GM18505 (cell line): Measurements from ENCODE around the gene CFDP1.

ENCODE experiments used
- ATAC-seq: cut with Tn5 transposase; IDR thresholded peaks from one replicate; pipeline ENCODE4 v1.9.1; 2021; ENCODE audit not compliant: unreplicated experiment
- POLR2A ChIP-seq: IDR thresholded peaks from 4 replicates; pipeline ENCODE4 v1.6.1; 2011; ENCODE audit warnings: borderline replicate concordance; ENCODE audit not compliant: insufficient read depth, insufficient read length; ENCODE audit errors: extremely low read depth

Gene CFDP1

DNA sequence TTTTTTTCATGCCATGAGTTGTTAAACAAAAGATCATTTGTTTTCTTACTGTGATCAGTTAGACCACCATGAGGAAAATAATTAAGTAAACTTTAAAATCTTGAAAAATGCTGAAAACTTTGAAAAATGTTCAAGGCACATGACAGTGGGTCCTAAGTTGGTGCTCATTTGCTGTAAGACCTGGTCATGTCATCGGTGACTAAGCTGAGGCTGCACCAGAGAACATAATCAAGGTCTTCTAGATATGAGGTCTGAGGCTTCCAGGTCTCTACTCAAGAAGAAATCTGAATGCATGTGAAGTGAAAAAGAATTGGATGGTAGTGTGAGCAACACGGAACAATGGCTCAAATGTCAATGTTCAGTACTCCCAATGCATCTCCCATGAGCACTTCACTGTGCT is 87.6 kb downstream of the CFDP1 start:
- ATAC-seq: no peak
- TF ChIP-seq POLR2A: no peak

DNA sequence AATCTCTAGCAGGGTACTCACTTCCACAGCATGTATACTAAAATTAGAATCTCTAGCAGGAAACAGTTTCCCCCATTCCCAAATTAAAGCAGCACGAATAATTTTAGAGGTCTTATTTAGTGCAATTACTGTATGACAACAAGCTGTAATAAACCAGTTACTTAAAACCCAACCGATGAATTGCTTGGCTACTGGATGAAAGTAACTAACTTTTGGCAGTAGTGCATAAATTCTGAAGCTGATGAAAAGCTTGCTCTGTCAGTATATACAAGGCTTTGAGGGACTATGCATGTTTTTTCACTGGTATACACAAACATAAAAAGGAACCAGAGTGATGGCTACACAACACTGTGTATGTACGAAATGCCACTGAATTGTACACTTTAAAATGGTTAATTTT is 89.4 kb downstream of the CFDP1 start:
- TF ChIP-seq POLR2A: no peak
- no peak for ATAC-seq

DNA sequence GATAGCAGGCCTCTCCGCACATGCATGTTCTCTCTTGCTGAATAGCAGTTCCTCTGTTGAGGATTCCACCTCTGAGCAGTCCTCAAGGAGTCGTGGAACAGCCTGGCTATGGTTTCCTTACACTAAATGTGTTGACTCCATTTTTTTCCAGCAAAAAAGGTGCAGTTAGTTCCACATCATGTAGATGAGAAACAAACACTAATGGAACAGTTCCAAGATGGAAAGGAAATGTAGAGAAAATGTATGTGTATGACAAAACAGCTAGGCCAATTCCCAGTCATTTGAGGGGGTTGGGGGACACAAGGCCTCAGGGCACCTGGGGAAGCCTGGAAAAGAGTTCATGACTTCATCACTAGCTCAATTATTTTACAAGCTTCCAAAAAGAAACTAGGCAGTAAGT is 90.0 kb downstream of the CFDP1 start:
- no peak for TF ChIP-seq POLR2A
- ATAC-seq: no peak

DNA sequence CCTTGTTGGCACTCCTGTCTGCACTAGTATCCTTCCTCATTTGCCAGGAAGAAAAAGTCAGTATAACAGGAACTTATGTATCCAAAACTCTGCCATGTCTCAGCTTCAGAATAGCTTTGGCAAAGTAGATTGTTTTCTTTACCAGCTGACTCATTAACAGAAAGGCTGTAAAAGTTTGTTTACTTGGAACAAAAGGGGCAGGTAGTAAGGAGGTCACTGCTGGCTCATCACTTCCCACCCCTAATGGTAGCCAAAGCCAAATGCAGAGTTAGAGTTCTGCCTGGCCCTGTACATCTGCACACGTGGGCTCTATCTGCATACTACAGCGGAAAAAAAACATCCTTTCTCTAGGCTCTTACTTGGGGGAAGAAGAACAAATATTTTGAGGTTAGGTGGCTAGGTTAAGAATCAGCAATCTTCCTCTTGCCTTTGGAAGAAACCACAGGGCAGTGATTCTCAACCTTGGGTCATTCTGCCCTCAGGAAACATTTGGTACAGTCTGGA is 90.9 kb downstream of the CFDP1 start:
- TF ChIP-seq POLR2A: no peak
- no peak for ATAC-seq

DNA sequence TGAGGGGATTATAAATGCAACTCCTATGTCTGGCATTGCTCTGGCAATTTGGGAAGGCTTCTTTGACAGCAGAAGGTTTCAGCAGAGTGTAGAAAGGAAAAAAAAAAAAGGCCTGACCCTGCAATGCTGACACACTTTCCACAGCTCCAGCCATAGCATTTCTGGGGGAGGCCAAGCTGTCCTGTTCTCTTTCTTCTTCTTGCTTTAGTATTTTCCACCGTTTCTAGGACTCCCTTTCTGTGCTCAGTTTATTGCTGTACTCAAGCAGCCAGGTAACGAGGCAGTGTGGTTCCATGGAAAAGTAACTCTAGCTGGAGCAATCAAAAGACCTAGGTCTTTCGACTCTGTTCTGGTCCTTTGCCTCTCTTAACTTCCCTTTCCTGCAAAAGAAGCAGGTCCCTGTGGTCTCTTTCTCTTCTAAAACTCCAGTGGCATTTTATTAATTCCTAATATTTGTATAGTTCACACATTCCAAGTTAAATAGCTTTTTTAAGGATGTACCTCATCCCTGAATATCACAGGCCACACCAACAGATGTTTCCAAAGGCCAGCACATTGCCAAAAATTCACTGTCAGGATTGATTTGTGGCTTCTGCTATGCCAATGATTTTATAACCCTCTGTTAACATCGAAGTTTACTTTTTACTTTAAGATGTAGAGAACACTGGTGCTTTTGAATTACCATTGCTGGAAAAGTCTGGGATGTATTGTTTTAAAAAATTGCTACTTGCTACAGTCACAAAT is 91.6 kb downstream of the CFDP1 start:
- TF ChIP-seq POLR2A: no peak
- ATAC-seq: no peak

DNA sequence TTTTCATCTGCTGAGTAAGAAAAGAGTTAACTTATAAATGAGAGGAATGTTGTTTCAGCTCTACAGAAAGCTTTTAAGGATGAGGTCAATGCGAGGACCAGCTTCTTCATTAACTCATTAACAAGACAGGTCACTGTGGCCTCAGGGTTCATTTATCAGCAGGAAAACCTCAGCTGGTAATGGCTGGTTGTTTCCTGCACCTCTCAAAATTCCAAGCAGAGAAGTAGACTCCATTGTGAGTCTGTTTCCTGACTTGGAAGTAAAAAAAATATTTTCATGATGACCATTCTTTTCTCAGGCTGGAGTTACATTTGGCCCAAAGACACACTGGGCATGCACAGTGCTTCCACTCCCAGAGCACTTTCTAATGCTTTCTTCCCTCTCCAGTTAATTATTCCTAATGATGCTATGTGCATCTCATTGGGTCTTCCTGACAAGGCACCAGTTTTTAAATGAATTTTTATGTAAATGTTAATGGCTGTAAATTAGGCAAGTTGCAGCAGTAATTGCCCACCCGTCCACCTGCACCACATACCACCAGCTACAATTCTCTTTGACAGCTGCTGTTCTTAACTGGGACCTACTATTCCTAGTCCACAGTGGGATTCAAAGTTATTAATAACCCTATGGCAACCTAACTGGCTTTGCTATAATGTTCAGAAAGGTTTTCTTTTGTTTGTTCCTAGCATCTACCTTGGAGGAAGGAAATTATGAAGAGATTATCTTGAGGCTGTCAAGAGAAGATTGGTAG is 92.4 kb downstream of the CFDP1 start:
- TF ChIP-seq POLR2A: no peak
- ATAC-seq: no peak

DNA sequence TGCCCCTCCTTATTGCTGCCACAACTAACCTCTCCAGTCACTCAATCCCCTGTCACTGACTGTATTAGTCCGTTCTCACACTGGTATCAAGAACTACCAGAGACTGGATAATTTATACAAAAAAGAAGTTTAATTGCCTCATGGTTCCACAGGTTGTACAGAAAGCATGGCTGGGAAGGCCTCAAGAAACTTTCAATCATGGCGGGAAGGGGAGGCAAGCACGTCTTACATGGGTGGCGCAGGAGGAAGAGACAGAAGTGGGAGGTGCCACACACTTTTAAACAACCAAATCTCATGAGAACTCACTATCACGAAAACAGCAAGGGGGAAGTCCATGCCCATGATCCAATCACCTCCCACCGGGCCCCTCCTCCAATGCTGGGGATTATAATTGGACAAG is 95.9 kb downstream of the CFDP1 start:
- no peak for TF ChIP-seq POLR2A
- no peak for ATAC-seq

DNA sequence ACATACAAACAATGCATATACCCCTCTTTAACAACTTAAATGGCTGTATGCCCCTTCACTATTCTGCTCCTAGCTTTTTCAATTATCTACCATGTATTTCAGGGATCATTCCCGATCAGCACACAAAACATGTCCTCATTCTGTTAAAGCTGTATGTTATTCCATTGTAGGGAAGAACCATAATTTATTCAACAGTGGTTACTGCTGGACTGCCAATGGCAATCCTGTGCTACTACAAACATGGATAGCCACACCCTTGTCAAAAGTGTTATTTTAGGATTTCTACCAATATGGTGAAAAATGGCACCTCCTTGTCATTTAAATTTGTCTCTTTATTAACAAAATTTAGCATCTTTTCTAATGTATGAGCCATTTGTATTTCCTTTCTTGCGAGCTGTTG is 96.8 kb downstream of the CFDP1 start:
- no peak for TF ChIP-seq POLR2A
- ATAC-seq: no peak

DNA sequence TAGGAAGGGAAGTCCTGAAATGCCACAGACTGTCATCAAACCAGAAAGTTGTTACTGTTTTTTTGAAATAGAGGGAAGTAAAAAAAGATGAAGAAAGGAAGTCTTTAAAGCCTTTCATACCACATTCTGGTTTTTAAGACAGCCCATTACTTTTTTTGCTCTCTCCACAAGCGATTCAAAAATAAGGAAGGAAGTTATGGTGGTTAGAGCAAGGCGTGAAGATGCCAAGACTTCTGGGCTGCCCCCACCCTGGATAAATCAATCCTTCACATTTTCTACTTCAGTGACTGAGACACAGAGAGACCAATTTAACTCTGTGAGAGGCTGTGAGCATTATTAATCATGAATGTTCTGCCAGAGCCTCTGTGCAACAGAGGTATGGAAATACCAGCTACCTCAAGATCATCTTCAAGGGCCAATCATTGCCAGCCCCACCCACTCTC is 99.6 kb downstream of the CFDP1 start:
- ATAC-seq: no peak
- TF ChIP-seq POLR2A: no peak

DNA sequence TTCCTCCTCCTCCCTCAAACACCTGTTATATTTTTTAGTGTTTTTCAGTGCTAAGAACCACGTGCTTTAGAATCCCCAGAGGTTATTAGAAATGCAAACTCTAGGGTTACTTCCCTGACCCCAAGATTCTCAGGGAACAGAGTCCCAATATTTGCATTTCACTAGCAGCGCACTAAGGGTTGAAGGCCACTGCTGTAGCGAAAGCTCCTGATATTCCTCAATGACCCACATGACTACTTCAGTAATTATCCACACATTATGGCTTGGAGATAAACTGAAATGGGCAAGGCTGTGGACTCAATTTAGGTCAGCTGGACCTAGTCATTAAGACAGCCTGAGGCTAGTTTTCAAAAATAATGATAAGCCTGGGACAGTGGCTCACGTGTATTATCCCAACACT is 103.4 kb downstream of the CFDP1 start:
- ATAC-seq: no peak
- TF ChIP-seq POLR2A: no peak

DNA sequence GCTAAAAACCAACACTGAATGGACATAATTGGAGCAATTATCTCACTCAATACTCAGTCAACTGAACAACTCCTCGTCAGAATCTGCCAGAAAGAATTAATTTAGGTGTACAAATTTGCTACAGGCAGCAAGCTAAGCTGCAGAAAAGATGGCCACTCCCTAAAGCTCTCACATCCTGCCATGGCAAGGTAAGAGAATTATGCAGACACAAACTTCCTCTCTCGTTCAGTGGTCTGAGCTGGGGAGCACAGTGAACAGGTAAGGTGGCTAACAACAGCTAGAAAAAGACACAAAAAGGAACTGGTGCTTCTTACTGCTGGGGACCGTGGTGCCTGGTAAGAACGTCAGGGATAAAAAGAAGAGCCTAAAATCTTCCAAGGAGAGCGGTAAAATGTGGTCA is 107.0 kb downstream of the CFDP1 start:
- no peak for TF ChIP-seq POLR2A
- ATAC-seq: no peak

DNA sequence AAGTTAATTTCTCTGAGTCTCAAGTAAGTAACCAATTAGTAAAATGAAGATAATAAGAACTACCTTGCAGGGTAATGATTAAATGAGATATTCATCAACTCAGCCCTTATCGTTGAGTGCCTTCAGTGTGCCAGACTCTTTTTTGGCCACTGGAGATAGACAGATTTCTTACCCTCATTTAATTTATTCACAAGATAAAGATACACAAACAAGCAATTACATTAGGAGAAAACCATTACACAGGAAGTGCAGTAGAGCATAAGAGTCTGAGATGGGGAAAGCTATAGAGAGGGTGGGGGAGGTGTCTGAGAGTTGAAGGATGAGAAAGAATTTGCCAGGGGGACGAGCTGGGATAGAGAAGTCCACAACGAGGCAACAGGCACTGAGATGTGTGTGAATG is 109.4 kb downstream of the CFDP1 start:
- no peak for ATAC-seq
- TF ChIP-seq POLR2A: no peak

DNA sequence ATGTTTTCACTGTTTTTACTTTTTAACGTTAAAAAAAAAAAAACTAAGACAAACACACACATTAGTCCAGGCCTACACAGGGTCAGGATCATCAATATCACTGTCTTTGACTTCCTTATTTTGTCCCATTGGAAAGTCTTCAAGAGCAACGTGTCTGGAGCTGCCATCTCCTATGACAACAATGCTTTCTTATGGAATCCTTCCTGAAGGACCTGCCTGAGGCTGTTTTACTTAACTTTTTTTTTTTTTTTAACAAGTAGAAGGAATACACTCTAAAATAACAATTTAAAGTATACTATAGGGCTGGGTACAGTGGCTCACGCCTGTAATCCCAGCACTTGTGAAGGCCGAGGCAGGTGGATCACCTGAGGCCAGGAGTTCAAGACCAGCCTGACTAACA is 110.1 kb downstream of the CFDP1 start:
- ATAC-seq: no peak

DNA sequence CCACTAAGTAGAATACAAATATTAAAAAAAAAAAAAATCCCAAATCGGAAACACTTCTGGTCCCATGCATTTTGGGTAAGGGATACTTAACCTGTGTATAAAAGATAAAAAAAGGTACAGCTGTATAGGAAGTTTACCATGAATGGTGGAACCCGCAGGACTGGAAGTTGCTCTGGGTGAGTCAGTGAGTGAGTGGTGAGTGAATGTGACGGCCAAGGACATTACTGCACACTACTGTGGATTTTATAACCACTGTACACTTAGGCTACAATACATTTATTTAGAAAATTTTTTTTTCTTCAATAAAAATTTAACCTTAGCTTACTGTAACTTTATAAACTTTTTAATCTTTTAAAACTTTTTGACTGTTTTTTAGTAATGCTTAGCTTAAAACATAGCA is 110.6 kb downstream of the CFDP1 start:
- ATAC-seq: no peak
- no peak for TF ChIP-seq POLR2A

More for the DNA sequence above, 110.1 kb downstream of the CFDP1 start:
- no peak for TF ChIP-seq POLR2A
